PC-3 (cell line): Measurements from ENCODE around the gene ANK3.
"Not testable (repeated sequence)": the region's sequence is repeated elsewhere in the genome, so short reads cannot be mapped to it uniquely, and the experiment has no call there.

ENCODE experiments used
- EZH2phosphoT487 ChIP-seq: fragments of 300-600 bp; sonication (generic); IDR thresholded peaks from 2 replicates; pipeline ENCODE4 v1.6.1; 2018; ENCODE audit warnings: mild to moderate bottlenecking, antibody characterized with exemption, low read length, borderline replicate concordance
- TF ChIP-seq, protein P1 (sequence below): fragments of 300-600 bp; sonication (generic); conservative IDR thresholded peaks from 2 replicates; pipeline ENCODE4 v1.5.1; 2017; ENCODE audit warnings: antibody characterized with exemption, low read depth, mild to moderate bottlenecking, low read length

DNA sequence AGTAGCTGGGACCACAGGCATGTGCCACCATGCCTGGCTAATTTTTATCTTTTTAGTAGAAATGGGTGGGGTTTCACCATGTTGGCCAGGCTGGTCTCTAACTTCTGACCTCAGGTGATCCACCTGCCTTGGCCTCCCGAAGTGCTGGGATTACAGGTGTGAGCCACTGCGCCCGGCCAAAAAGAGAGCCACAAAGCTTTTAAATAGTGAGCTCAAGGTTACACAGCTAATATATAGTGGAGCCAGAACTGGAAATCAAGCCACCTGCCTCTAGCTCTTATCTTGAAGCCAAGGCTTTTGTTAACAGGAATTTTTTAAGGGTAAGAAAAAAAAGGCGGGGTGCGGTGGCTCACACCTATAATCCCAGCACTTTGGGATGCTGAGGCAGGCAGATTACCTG, 354.3 kb downstream of the ANK3 start:
- TF ChIP-seq, protein P1, sequence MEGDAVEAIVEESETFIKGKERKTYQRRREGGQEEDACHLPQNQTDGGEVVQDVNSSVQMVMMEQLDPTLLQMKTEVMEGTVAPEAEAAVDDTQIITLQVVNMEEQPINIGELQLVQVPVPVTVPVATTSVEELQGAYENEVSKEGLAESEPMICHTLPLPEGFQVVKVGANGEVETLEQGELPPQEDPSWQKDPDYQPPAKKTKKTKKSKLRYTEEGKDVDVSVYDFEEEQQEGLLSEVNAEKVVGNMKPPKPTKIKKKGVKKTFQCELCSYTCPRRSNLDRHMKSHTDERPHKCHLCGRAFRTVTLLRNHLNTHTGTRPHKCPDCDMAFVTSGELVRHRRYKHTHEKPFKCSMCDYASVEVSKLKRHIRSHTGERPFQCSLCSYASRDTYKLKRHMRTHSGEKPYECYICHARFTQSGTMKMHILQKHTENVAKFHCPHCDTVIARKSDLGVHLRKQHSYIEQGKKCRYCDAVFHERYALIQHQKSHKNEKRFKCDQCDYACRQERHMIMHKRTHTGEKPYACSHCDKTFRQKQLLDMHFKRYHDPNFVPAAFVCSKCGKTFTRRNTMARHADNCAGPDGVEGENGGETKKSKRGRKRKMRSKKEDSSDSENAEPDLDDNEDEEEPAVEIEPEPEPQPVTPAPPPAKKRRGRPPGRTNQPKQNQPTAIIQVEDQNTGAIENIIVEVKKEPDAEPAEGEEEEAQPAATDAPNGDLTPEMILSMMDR, result not testable (repeated sequence)
- TF ChIP-seq EZH2phosphoT487, result not testable (repeated sequence)
